ENCODE data around the gene ANP32B. TPM values are rescaled to one million over a fixed set of nuclear protein-coding genes. Genes with fewer than 3 reads are reported as not detected.
A peak's percentile ranks its signal among the peaks of the same experiment; 100 is the strongest.

Gene ANP32B
- total RNA-seq, 6 experiments from 2014 or later: 99.6 to 165 (median 155) TPM

DNA sequence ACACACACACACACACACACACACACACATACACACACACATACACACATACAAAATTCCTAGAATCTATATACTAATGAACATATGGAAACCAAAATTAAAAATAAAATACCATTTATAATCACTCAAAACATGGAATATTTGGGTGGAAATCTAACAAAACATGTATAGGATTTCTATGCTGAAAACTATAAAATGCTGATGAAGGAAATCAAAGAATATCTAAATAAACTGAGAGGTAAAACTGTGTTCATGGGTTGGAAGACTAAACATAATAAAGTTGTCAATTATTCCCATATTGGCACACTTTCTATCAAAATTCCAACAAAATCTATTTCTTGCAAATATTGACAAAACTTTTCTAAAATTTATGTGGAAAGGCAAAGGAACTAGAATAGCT is 48.0 kb downstream of the ANP32B start:
- Mint-ChIP-seq H3K27me3 (ENCODE audit: insufficient read depth) (peaks cover 4% of the 10 kb centered on the region), H3K27ac (no peak overlapping the region), H3K36me3 (ENCODE audit: low read depth) (peaks cover 4% of the 10 kb centered on the region; the same call in 1 of the 2 replicates), H3K4me1 (ENCODE audit: low read depth) (peaks cover 45% of the 10 kb centered on the region), H3K4me3 (no peak overlapping the region), H3K9me3 (no peaks in the 10 kb centered on the region)
- DNase-seq: no peak
- TF ChIP-seq, protein P1, sequence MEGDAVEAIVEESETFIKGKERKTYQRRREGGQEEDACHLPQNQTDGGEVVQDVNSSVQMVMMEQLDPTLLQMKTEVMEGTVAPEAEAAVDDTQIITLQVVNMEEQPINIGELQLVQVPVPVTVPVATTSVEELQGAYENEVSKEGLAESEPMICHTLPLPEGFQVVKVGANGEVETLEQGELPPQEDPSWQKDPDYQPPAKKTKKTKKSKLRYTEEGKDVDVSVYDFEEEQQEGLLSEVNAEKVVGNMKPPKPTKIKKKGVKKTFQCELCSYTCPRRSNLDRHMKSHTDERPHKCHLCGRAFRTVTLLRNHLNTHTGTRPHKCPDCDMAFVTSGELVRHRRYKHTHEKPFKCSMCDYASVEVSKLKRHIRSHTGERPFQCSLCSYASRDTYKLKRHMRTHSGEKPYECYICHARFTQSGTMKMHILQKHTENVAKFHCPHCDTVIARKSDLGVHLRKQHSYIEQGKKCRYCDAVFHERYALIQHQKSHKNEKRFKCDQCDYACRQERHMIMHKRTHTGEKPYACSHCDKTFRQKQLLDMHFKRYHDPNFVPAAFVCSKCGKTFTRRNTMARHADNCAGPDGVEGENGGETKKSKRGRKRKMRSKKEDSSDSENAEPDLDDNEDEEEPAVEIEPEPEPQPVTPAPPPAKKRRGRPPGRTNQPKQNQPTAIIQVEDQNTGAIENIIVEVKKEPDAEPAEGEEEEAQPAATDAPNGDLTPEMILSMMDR (IDR thresholded peaks at IDR 0.05): no peak

DNA sequence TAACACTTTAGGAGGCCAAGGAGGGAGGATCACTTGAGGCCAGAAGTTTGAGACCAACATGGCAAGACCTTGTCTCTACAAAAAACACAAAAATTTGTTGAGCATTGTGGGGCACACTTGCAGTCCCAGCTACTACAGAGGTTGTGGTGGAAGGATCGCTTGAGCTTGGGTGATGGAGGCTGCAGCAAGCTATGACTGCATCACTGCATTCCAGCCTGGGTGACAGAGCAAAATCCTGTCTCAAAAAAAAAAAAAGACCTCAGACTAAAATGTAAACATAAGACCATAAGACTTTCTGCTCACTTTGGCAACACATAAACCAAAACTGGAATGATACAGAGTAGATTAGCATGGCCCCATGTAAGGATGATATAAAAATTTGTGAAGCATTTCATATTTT is 48.8 kb downstream of the ANP32B start:
- Mint-ChIP-seq H3K27me3 (ENCODE audit: insufficient read depth) (peaks cover 4% of the 10 kb centered on the region), H3K4me1 (ENCODE audit: low read depth) (peaks cover 53% of the 10 kb centered on the region), H3K36me3 (ENCODE audit: low read depth) (no peaks in the 10 kb centered on the region), H3K27ac (peak overlapping the region; percentile 65), H3K4me3 (peak overlapping the region; percentile 33; the same call in 1 of the 2 replicates), H3K9me3 (no peaks in the 10 kb centered on the region)
- peak; percentile 62 for DNase-seq
- TF ChIP-seq, protein P1 (IDR thresholded peaks at IDR 0.05): no peak

DNA sequence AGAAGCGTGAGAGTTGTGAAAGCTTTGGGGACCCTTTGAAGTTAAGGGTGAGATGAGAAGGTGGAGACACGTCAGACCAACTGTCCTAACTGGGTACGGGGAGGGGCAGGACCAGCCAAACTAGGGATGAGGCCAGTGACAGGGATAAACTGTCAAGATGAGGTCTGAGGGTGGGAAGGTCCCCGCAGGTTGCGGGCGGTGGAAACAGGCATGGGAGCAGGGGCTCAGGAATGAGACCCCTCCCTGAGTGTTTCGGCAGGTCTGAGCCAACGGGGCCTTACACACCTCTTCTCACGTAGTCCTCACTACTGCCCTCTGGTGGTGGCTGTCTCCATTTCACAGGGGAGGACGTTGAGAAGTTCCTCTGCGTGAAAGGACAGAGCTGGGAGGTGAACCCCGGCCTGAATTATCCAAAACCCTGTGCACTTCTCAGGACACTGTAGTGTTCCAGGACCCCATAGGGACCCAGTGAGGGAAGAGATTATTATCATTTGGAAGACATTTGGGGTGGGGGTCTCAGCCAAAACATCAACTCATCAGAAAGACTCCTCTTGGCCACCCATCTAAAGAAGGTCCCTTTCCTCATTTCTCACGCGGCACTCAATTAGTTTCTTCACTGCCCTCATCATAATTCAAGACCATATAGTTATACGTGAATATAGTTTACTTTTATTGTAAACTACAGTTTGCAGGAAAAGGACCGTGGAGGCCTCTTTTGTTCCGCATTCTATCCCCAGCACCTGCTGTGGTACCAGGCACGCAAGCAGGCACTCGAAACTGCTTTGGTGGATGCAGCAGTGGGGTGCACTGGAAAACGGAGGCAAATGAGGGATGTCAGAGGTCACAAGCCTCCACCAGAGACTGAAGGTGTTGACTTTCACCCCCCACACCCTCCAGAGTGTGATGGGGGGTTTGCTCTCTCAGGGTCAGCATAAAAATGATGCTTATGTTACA is 51.7 kb downstream of the ANP32B start:
- Mint-ChIP-seq H3K27ac (peak overlapping the region; percentile 98), H3K27me3 (ENCODE audit: insufficient read depth) (peaks cover 4% of the 10 kb centered on the region), H3K9me3 (no peaks in the 10 kb centered on the region), H3K4me3 (peak overlapping the region; percentile 83), H3K36me3 (ENCODE audit: low read depth) (no peaks in the 10 kb centered on the region), H3K4me1 (ENCODE audit: low read depth) (peaks cover 73% of the 10 kb centered on the region)
- DNase-seq: peak; percentile 53
- TF ChIP-seq, protein P1 (IDR thresholded peaks at IDR 0.05): peak; percentile 92

DNA sequence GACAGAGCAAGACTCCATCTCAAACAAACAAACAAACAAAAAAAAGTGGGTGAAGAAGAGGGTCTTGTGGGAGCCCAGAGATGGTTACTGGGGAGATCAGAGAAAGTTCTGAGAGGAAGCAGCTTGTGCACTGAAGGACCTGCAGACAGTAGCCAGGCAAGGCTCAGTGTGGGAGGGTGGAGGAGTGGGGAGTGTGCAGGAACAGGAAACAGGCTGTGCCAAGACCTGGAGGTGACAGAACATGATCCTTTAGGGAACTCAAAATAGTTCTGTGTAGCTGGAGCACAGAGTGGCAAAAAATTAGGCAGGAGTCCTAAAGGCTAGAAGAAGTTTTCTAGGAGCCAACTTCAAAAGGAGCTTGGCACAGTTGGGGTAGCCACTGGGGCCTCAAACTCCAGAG is 54.2 kb downstream of the ANP32B start:
- TF ChIP-seq, protein P1 (IDR thresholded peaks at IDR 0.05): no peak
- Mint-ChIP-seq H3K27me3 (ENCODE audit: insufficient read depth) (peaks cover 4% of the 10 kb centered on the region), H3K36me3 (ENCODE audit: low read depth) (no peaks in the 10 kb centered on the region), H3K4me1 (ENCODE audit: low read depth) (peaks cover 67% of the 10 kb centered on the region), H3K9me3 (no peaks in the 10 kb centered on the region), H3K4me3 (peak overlapping the region; percentile 15; the same call in 1 of the 2 replicates), H3K27ac (peak overlapping the region; percentile 98)
- DNase-seq: peak; percentile 7

DNA sequence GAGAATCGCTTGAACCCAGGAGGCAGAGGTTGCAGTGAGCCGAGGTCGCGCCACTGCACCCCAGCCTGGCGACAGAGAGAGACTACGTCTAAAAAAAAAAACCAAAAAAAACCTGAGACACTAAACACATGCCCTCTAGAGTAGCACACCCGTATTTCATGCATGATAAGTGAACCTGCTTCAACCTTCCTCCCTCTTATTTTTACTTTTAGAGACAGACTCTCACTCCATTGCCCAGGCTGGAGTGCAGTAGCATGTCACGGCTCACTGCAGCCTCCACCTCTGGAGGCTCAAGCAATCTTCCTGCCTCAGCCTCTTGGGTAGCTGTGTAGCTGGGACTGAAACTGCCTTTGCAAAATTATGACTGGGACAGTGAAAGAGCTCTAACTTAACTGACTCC is 55.8 kb downstream of the ANP32B start:
- no peak for DNase-seq
- Mint-ChIP-seq H3K27me3 (ENCODE audit: insufficient read depth) (peaks cover 4% of the 10 kb centered on the region), H3K4me1 (ENCODE audit: low read depth) (peaks cover 55% of the 10 kb centered on the region), H3K27ac (no peak overlapping the region), H3K36me3 (ENCODE audit: low read depth) (no peaks in the 10 kb centered on the region), H3K4me3 (no peak overlapping the region), H3K9me3 (no peaks in the 10 kb centered on the region)
- TF ChIP-seq, protein P1 (IDR thresholded peaks at IDR 0.05): no peak
